ENCODE data around the gene CRYBB3.
A peak's percentile ranks its signal among the peaks of the same experiment; 100 is the strongest.

Gene CRYBB3

DNA sequence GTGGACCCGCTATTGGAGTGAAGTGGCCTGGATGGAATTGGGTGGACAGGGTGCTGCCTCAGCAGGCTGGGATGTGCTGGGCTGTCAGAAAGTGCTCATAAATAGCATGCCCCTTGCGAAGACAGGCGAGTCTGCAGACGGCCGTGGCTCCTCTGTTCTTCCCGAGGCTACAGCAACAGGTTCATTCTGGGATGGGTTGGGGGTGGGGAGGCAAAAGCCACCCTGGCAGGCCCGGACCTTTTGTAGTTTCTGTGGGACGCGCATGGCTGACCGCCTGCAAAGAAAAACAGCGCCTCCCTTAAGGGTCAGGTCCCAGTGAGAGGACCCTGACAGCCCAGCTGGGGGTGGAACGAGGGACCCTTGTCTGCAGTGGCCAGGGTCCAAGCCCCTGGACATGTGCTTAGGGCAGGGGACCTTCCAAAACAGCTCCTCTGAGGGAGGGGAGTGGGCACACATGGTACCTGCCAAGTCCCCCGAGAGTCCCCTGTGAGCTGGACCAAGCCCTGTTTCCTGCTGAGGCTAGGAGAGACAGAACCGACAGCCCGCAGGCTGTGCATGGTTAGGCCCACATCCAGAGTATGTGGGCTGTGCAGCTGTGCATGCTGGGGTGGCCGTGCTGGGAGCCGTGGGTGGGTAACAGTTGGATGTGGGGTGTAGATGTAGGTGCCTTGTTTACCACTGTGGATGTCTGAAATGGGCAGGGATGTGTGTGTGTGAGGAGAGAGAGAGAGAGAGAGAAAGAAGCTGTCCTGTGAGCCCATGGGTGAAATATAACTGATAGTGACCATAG is at the start of gene CRYBB3:
Gene CRYBB3, plus strand, starts transcription at position 128 of the 790 bp plus-strand sequence. CDS start 1,539 bp downstream, outside the sequence.
- FAIRE-seq (peak; percentile 96), DNase-seq (ENCODE audit: low spot score) (no peak)

DNA sequence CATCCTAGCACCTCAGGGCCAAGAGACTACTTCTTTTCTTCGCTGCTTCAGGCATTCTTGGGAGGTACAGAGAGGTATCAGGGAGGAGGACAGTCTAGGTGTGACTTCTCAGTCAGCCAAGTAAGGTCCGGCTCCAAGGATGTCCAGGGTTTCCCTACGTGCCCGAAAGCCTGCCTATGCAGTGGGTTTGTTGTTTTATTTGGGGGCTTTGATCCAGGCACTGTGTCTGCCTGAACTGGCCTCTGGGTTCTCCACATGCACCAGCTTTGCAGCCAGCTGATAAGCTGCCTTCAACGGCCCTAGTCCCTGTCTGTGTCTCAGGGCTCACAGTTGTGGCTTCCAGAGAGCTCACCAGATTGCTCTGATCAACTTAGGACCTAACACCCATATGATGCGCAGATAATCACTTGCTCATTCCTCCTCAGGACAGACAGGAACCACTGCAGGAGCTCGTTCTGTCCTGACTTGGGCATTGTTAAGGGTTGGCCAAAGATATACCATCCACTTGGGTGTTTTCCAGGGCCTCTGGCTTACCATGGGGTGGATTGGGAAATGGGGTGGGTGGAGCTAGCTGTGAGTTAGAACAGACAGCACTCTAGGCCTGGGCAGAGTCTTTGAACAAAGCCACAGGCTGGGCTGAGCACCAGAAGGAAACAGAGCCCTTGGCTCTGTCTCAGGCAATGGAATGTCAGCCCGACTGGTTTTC is 45.5 kb upstream of the CRYBB3 start:
- DNase-seq (ENCODE audit: low spot score) (no peak), FAIRE-seq (peak; percentile 80)

DNA sequence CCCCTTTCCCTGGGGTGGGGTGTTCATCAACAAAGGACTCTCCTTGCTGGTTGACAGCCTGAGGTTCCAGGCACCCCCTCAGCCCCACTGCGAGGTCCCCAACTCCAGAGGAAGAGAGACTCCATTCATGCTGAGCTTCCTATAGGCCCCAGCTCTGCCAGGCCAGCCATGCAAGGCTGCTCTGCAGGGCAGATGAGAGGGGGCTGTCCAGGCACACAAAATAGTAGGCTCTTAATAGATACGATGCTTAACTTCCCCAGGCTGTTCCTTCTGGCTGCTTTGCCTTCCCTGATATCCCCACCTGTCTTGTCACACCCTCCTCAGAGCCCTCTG is 45.0 kb upstream of the CRYBB3 start:
- FAIRE-seq (no peak), DNase-seq (ENCODE audit: low spot score) (no peak)

DNA sequence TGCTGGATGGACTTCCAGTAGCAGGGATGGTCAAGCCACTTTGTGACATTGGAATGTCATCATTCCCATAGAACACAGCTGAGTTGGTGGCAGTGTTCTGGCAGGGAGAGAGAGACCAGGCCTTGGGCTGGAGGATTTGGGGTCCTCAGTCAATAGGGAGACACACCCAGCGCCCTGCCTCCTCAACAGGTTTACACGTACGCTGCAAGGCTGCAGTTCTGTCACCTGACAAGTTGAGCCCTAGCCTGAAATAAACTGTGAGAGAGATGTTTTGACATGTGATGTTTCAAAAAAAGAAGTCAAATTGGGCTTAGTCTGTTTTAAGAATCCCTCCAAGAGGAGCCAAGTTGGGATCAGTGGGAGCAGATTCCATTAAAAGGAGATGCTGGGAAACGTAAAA is 42.9 kb upstream of the CRYBB3 start:
- FAIRE-seq (no peak), DNase-seq (ENCODE audit: low spot score) (no peak)

DNA sequence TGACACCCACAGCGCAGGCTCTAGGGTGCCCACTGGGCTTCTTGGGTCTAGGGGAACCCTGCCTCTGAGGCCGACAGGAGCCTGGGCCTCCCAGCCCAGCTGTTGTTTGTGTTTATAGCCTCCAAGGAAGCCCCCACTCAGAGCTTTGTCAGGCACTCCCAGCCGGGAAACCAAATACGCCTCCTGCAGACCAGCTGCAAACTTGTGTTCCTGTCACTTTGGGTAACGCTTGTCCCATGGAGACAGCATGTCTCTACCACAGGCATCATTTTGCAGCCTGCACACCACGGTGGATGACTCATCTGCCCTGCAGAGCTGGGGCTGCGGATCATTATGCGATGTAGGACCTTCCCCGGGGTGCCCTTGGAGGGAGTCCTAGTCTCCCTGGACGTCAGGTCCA is 40.6 kb upstream of the CRYBB3 start:
- FAIRE-seq = no peak
- DNase-seq (ENCODE audit: low spot score) = no peak

DNA sequence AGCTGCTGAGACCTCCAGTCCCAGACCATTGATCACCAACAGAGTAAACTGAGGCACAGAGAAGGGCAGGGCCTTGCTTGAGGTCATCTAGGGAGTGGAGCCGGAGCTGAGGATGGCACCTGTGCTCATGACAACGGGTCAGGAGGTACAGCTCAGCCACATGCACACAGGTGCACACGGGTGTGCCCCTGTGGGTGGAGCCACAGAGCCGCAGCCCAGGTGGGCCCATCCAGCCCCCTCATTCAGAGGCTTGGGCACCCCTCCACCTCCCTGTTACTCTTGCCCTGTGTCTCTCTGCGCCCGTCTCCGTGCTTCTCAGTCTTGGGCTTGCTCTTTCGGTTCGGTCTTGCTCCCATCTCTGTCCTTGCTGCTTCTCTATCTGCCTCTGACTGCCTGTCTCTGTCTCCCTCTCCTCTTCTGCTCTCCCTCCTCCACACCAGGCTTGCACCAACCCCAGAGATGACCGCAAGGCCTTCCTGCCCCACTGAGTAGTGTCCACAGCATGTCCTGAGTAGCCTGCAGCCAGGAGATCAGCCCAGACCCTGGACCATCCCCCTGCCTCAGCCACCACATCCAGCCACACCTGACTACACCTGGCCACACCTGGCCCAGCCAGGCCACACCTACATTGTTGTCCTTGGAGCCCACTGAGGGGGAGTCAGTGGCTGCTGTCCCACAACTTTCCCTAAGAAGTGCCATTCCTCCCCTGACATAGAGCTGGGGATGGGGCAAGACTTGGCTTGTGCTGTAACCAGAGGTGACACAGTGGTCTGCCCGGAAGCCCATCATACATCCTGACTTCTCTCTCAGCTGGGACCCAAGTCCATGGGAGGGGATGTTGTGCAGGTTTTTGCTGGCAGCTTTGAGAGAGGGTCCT is 39.3 kb upstream of the CRYBB3 start:
- DNase-seq (ENCODE audit: low spot score) (no peak), FAIRE-seq (peak; percentile 96)

DNA sequence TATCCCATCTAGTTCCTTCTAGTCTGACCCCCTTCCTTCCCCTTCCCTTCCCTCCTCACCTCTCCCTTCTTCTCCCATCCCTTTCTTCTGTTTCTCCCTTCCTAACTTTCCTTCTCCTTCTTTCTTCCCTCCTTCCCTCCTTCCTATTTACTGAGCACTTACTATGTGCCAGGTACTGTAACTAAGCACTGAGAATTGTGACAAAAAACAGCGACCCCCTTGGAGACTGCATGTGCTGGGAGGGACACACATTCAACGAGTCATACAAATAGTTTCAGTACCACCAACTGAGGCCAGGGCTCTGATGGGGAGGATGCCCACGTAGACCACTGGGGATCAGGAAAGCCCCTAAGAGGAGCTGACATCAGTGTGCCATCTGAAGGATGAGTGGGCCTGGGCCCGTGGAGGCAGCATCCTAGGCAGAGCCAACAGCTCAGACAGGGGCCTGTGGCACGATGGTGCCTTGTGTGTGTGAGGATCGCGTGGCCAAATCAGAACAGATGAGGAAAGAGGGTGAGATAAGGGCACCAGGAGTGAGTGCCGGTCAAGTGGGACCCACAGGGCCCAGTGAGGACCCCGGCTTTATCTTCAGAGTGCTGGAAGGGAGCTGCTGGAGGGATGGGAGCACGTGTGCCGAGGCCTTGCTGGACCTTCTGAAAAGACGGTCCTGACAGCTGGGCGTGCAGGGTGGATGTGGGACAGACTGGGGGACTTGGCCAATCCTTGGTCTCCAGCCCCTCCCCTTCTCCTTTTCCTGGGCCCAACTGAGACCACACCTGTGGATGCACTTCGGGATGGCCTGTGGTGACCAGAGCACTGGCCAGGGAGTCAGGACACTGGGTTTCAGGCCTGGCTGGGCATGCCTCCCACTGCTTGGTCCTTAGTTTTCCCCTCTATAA is 38.4 kb upstream of the CRYBB3 start:
- FAIRE-seq (peak; percentile 92), DNase-seq (ENCODE audit: low spot score) (no peak)

DNA sequence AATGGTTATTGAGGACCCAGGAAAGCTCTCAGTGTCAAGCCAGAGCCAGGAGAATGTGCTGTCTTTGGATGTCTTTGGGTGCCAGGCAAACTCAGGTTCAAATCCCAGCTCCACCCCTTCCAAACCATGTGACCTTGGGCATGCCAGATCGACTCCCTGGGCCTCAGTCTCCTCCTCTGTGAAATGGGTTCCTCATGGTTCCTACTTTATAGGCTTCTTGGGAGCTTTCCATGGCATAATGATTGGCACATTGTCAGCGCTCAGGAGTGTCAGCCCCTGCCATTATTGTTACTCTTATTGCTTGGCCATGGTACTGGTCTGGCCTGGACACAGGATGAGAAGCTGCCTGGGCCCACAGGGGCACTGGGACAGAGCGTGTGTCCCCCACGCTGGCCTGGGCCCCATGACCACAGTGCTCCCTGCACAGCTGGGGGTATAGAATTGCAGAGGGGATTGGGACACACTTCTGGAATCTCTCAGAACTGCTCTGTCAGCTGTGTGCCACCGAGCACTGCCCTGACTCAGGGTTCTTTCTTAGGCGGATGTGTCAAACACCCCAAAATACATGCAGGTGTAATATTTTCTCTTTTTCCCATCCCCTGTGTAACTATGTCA is 37.6 kb upstream of the CRYBB3 start:
- peak; percentile 76 for FAIRE-seq
- no peak for DNase-seq (ENCODE audit: low spot score)

DNA sequence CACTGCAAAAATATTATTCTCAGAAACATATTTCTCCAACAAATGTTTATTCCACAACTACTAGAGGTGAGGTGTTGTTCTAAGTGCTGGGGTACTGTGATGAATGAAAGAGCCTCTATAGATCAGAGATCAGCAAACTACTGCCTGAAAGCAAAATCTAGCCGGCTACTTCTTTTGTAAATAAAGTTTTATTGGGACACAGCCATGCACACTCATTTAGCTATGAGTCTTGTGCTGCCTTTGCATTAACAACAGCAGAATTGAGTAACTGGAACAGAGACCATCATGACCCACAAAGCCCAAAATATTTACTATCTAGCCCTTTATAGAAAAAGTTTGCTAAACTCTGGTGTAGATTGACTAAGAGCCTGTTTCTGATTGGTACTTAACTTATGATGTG is 37.1 kb upstream of the CRYBB3 start:
- FAIRE-seq (no peak), DNase-seq (ENCODE audit: low spot score) (no peak)

DNA sequence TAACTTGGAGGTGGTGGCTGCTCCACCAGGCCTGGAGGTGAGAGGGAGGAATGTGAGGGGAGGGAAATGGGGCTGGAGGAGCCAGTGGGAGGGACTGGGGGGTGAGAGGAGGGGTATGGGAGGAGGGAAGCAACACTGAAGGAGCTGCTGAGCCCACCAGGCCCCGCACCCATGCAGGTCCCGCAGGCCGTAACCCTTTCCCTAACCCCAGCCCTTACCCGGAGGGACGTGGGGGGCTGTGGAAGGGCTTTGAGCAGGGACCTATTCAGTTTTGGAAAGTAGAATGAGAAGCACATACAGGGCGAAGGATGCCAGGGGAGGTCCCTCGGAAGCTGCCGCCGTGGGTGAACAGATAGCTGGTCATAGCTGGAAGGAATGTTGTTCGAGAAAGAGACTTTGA is 33.9 kb upstream of the CRYBB3 start:
- no peak for DNase-seq (ENCODE audit: low spot score)

DNA sequence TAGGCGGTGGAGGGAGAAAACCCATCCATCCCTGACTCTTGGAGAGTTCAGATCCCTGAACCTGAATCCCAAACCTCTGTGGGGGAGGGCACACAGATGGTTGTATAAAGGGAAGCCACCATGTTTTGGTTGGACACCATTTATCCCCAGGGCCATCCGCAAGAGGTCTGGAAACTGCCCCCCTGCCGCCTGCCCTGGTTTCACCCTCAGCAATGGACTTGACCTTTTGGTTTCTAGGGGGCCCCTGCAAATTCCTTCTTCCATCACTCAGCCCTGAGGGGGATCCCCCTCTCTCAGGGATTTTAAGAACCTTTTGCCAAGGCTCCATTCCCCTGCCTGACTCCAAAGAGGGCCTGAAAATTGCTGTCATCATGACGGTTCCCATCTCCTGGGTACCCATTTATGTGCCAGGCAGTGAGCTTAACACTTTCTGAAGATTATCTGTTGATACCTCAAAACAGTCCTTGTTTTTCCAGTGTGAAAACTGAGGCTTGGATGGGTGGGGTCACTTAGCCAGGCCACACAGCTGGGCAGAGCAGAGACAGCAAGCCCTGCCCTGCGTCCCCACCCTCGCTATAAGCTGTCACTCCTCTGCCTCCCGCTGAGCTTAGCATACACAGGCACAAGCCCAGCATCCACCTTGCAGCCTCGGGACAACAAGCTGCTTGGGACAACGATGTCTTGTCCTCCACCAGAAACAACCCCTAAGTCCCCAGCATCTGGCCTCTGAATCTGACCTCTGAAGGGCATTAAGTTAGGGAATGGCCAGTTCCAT is 33.2 kb upstream of the CRYBB3 start:
- DNase-seq (ENCODE audit: low spot score) = no peak
- peak; percentile 99 for FAIRE-seq

More for the DNA sequence above, 33.9 kb upstream of the CRYBB3 start:
- peak; percentile 84 for FAIRE-seq

DNA sequence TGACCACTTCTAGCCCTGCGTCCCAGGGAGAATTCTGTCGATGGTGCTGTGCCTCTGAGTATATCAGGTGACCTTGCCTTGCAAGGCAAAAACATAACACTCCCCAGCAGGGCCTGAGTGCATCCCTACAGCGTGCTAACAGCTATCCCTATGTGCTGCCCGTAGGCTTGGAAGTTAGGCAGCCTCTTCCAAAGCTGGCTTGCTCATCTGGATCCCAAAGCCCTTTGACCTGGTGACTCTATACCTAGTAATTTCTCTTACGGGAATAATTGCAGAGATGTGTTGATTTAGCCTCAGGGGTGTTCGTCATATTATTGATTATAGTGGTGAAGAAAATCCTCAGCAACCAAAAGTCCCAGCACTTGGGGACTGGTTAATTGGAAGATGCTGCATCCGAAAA is 32.6 kb upstream of the CRYBB3 start:
- DNase-seq (ENCODE audit: low spot score) = no peak
- FAIRE-seq = no peak

DNA sequence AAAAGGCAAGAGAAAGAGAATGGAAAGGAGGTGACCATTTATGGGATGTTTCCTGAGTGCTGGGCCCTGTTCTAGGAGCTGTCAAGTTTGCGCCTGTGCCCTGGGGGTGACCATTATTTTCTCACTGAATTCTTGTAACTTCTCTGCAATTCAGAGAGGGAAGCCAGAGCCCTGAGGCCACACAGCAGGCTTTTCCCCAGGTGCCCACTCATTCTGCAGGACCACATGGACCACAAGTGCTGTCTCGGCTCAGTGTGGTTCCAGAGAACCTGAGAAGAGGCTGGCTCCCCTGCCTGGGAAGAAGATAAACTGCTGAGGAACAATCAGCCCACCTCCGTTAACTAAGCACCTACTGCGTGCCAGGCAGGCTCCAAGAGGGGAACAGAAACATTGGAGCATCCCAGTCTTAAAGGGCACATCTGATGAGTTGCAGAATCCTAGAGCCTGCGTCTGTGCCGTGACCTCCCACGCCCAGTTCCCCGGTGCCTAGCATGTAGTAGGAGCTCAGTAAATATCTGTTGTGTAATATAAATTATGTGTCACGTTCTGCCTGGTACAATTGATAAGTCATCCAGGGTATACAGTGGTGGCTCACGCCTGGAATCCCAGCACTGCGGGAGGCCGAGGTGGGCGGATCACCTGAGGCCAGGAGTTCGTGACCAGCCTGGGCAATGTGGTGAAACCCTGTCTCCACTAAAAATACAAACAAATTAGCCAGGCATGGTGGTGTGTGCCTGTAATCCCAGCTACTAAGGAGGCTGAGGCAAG is 31.6 kb upstream of the CRYBB3 start:
- peak; percentile 85 for FAIRE-seq

DNA sequence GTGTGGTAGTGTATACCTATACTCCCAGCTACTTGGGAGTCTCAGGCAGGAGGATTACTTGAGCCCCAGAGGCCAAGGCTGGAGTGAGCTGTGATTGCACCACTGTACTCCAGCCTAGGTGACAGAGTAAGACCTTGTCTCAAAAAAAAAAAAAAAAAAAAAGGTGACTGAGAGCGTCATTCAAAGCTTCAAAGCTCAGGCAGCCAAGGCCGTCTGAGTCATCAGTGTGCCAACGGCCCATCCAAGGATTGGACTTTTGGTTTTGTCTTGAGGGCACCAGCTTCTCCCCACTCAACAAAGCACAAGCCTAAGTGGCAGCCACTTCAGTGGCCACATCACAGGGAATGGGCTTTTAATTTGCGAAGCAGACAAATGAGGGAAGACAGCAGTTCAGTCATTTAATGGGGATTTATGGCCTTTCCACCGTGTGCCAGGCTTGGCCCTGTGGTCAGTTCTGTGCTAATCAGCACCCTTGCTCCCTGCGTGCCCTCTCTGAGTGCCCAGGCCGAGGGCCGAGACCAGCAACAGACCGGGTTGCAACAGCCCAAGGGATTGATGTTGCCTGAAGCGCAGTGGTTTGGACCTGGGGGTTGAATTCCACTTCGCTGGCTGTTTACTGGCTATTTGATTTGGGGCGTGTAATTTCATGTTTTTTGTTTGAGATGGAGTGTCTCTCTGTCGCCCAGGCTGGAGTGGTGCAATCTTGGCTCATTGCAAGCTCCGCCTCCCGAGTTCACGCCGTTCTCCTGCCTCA is 30.2 kb upstream of the CRYBB3 start:
- FAIRE-seq = peak; percentile 95

More for the DNA sequence above, 31.6 kb upstream of the CRYBB3 start:
- no peak for DNase-seq (ENCODE audit: low spot score)

DNA sequence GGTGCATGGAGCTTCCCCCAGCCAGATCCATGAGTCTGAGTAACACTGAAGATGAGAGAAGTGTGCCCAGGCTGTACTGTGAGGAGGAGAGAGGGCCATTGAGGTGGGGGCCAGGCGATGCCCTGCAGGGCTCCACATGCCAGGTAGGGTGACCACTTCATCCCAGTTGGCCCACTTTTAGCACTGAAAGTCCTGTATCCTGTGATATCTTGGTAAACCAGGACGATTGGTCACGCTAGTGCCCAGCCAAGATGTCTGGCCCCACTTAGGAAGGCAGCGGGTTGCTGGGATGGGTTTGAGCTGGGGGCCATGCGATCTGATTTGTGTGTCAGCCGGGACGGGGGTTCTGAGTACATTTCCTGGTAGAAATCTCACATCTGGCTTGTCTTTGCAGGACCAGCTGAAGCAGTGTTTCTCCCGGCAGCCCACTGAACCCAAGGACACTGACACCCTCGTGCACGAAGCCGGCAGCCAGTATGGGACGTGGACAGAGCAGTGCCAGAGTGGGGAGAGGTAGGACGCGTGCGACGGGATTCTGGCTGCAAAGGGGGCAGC is 29.2 kb upstream of the CRYBB3 start:
- no peak for DNase-seq (ENCODE audit: low spot score)
- FAIRE-seq = peak; percentile 84

More for the DNA sequence above, 30.2 kb upstream of the CRYBB3 start:
- DNase-seq (ENCODE audit: low spot score) = no peak

DNA sequence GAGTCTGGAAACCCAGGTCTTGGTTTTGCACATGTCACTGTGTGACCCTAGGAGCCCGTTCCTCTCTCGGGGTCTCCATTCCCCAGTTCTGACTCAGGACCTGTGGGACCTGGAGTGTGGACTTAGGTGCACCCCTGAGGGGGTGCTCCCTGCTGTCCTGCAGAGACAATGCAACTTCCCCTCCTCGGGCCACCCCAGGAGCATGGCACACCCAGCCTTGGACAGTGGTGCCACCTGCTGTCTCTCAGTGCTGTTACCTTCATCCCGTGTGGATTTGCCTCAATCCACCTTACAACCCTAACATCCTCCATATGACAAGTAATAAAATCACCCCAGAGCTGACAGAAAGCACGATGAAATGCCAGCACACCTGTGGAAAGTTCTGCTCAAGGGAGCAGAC is 27.5 kb upstream of the CRYBB3 start:
- DNase-seq (ENCODE audit: low spot score) (peak; percentile 51), FAIRE-seq (peak; percentile 97)

DNA sequence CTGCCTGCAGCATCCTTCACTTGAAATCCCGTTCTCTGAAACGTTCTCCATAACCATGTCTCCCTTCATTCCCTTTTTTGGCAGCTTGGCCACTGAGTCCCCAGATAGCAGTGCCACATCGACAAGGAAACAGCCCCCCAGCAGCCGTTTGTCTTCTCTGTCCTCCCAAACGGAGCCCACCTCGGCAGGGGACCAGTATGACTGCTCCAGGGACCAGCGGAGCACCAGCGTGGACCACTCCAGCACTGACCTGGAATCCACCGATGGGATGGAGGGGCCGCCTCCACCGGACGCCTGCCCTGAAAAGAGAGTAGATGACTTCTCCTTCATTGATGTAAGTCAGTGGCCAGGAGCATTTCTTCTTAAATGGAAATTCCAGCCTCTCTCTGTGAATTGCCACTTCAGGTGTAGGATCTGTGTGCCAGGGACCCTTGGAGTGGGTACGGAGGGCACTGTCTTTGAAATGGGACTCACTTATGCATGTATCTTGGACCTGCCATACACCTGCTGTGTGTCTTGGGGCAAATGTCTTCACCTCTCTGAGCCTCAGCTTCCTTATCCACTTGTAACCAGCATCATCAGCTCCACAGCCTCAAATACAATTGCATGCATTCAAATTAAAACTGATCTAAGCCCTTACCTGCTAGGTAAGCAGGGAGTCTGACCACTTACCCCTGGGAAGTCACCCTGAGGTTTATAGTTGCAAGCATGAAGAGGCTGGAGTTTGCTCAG is 25.3 kb upstream of the CRYBB3 start:
- DNase-seq (ENCODE audit: low spot score) (no peak), FAIRE-seq (peak; percentile 9)

Data from urothelium cell line (cell line).